K562 (cell line): Measurements from ENCODE around the gene CFAP54. TPM values are rescaled to one million over a fixed set of nuclear protein-coding genes. Genes with fewer than 3 reads are reported as not detected.

ENCODE experiments used
- CHD7 ChIP-seq: fragments of 200-600 bp; sonication (generic); IDR thresholded peaks from one replicate; pipeline ENCODE4 v1.6.1; 2012; ENCODE audit warnings: mild to moderate bottlenecking, low read depth, low read length, inconsistent platforms
- EP300 ChIP-seq: IDR thresholded peaks from 2 replicates; pipeline ENCODE4 v1.6.1; 2012; ENCODE audit warnings: low read length, improper control_type of control experiment
- RUNX1 ChIP-seq: sonication (generic); IDR thresholded peaks from 2 replicates; pipeline ENCODE4 v1.6.1; 2016; ENCODE audit warnings: antibody characterized with exemption, low read depth
- SMARCA4 ChIP-seq: fragments of 450-650 bp; IDR thresholded peaks from 2 replicates; pipeline ENCODE4 v1.6.1; 2016
- ZNF609 ChIP-seq: sonication (generic); formaldehyde crosslinking; IDR thresholded peaks from 2 replicates; pipeline ENCODE4 v1.8.1; 2023; ENCODE audit warnings: missing genetic modification reagents, mild to moderate bottlenecking, borderline replicate concordance
- ZNF778 ChIP-seq: fragments of 450-650 bp; formaldehyde crosslinking; IDR thresholded peaks from 2 replicates; pipeline ENCODE4 v1.4.0; 2020; ENCODE audit warnings: mild to moderate bottlenecking, moderate library complexity
- polyA plus RNA-seq, 8 experiments: library from polyadenylated mRNA; depleted of rRNA in 4 of 8; stranded (reverse) in 5 of 8; unstranded in 3 of 8; fragments of >200 nt; fragmentation: Nextera tagmentation in 2 of 8; fragmentation: Illumina TruSeq in 1 of 8; extraction: Ambion mirVana in 2 of 8; extraction: Trizol in 1 of 8; gene quantifications; 2 replicates each; pipeline versions ENCODE4 v1.2.1 to v1.2.3, GENCODE V29; 2011 to 2014; ENCODE audit warnings: inconsistent platforms in 1 of 8, missing spikeins in 1 of 8
- total RNA-seq, 7 experiments: library from RNA; depleted of rRNA in 6 of 7; stranded (reverse); fragments of >200 nt in 6 of 7; fragmentation: Illumina TruSeq in 2 of 7; extraction: Trizol in 2 of 7; gene quantifications; 2 replicates each; pipeline versions ENCODE4 v1.2.1 to v1.2.3, GENCODE V29; 2011 to 2021; ENCODE audit warnings: low replicate concordance in 1 of 7

Gene CFAP54
- total and polyA plus RNA-seq, 9 of the 15 experiments (the other 6 are each of a cell fraction or from before 2014, with no cell fraction given) = 0.03 to 0.23 (median 0.10) TPM; not detected in 3

GRCh38 chr12:96812153-96812552, 322.8 kb downstream of the CFAP54 start (continued):
- TF ChIP-seq ZNF609 (no peak), SMARCA4 (no peak), CHD7 (no peak), RUNX1 (no peak), EP300 (no peak), ZNF778 (CRISPR knock-in tag) (no peak)
